ENCODE measurements around the gene PCYT1B. TPM values are rescaled to one million over a fixed set of nuclear protein-coding genes. Genes with fewer than 3 reads are reported as not detected.

The PCYT1B gene
- total and polyA plus RNA-seq, 2 experiments from 2014 or later, result 5.8 to 14.6 TPM

DNA sequence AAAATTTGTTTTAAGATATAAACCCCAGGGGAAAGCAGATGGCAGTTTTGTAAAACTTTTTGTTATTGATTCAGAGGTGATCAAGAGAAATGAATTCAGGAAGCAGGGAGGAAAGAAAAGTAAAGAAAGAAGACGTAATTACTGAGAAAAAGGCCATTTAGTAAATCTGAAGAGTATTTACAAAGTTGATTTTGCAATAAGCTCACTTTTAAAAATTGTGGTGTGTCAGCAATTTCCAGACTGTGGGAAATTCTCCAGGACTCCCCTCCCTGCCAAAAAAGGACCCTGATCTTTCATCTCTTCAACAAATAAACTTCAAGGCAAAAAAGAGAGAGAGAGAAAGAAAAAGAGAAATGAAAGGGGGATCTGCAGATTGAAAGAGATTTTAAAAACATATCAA, 36.6 kb downstream of the PCYT1B start:
- Mint-ChIP-seq H3K27me3 (ENCODE audit: insufficient read depth, low read depth, poor library complexity) (no peaks in the 10 kb centered on the region), H3K4me1 (no peaks in the 10 kb centered on the region)

More for the DNA sequence above, 36.6 kb downstream of the PCYT1B start:
- Histone ChIP-seq H3K4me3 (no peak overlapping the region), H3K36me3 (ENCODE audit: insufficient read depth) (no peaks in the 10 kb centered on the region), H2AFZ (no peak overlapping the region), H3K79me2 (replicated peaks; ENCODE audit: insufficient read depth) (no peaks in the 10 kb centered on the region), H3K9me2 (ENCODE audit: insufficient read depth) (no peaks in the 10 kb centered on the region), H3K4me1 (ENCODE audit: insufficient read depth) (no peaks in the 10 kb centered on the region), H3K27me3 (ENCODE audit: insufficient read depth) (no peaks in the 10 kb centered on the region), H3K27ac (ENCODE audit: low read depth) (no peak overlapping the region), H4K20me1 (replicated peaks; ENCODE audit: insufficient read depth) (no peaks in the 10 kb centered on the region), H3F3A (replicated peaks; ENCODE audit: low read depth) (no peaks in the 10 kb centered on the region), H3K4me2 (no peak overlapping the region)
- DNase-seq (ENCODE audit: low spot score) (no peak), ATAC-seq (no peak)
- no peaks in the 10 kb centered on the region for H3K9me3 Mint-ChIP-seq
- H3K36me3 Mint-ChIP-seq (ENCODE audit: low read depth), result peaks cover 6% of the 10 kb centered on the region; the same call in 2 of the 3 replicates
- H3K27ac Mint-ChIP-seq, result no peak overlapping the region
- no peak overlapping the region for H3K4me3 Mint-ChIP-seq
- TF ChIP-seq, protein P1, sequence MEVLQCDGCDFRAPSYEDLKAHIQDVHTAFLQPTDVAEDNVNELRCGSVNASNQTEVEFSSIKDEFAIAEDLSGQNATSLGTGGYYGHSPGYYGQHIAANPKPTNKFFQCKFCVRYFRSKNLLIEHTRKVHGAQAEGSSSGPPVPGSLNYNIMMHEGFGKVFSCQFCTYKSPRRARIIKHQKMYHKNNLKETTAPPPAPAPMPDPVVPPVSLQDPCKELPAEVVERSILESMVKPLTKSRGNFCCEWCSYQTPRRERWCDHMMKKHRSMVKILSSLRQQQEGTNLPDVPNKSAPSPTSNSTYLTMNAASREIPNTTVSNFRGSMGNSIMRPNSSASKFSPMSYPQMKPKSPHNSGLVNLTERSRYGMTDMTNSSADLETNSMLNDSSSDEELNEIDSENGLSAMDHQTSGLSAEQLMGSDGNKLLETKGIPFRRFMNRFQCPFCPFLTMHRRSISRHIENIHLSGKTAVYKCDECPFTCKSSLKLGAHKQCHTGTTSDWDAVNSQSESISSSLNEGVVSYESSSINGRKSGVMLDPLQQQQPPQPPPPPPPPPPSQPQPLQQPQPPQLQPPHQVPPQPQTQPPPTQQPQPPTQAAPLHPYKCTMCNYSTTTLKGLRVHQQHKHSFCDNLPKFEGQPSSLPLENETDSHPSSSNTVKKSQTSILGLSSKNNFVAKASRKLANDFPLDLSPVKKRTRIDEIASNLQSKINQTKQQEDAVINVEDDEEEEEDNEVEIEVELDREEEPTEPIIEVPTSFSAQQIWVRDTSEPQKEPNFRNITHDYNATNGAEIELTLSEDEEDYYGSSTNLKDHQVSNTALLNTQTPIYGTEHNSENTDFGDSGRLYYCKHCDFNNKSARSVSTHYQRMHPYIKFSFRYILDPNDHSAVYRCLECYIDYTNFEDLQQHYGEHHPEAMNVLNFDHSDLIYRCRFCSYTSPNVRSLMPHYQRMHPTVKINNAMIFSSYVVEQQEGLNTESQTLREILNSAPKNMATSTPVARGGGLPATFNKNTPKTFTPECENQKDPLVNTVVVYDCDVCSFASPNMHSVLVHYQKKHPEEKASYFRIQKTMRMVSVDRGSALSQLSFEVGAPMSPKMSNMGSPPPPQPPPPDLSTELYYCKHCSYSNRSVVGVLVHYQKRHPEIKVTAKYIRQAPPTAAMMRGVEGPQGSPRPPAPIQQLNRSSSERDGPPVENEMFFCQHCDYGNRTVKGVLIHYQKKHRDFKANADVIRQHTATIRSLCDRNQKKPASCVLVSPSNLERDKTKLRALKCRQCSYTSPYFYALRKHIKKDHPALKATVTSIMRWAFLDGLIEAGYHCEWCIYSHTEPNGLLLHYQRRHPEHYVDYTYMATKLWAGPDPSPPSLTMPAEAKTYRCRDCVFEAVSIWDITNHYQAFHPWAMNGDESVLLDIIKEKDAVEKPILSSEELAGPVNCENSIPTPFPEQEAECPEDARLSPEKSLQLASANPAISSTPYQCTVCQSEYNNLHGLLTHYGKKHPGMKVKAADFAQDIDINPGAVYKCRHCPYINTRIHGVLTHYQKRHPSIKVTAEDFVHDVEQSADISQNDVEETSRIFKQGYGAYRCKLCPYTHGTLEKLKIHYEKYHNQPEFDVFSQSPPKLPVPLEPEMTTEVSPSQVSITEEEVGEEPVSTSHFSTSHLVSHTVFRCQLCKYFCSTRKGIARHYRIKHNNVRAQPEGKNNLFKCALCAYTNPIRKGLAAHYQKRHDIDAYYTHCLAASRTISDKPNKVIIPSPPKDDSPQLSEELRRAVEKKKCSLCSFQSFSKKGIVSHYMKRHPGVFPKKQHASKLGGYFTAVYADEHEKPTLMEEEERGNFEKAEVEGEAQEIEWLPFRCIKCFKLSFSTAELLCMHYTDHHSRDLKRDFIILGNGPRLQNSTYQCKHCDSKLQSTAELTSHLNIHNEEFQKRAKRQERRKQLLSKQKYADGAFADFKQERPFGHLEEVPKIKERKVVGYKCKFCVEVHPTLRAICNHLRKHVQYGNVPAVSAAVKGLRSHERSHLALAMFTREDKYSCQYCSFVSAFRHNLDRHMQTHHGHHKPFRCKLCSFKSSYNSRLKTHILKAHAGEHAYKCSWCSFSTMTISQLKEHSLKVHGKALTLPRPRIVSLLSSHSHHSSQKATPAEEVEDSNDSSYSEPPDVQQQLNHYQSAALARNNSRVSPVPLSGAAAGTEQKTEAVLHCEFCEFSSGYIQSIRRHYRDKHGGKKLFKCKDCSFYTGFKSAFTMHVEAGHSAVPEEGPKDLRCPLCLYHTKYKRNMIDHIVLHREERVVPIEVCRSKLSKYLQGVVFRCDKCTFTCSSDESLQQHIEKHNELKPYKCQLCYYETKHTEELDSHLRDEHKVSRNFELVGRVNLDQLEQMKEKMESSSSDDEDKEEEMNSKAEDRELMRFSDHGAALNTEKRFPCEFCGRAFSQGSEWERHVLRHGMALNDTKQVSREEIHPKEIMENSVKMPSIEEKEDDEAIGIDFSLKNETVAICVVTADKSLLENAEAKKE (CRISPR knock-in tag; IDR thresholded peaks at IDR 0.05), result no peak
- TF ChIP-seq CREB1 (CRISPR knock-in tag; IDR thresholded peaks at IDR 0.05; ENCODE audit: low read depth) (no peak), EZH2phosphoT487 (IDR thresholded peaks at IDR 0.05; ENCODE audit: unreplicated experiment) (no peak), STAT1 (IDR thresholded peaks at IDR 0.05; ENCODE audit: unreplicated experiment) (no peak), POLR2AphosphoS5 (IDR thresholded peaks at IDR 0.05; ENCODE audit: low read depth) (no peak), ZNF114 (CRISPR knock-in tag; IDR thresholded peaks at IDR 0.05) (no peak), JUNB (IDR thresholded peaks at IDR 0.05; ENCODE audit: unreplicated experiment) (no peak), EZH2 (IDR thresholded peaks at IDR 0.05; ENCODE audit: low read depth, unreplicated experiment) (no peak)
- TF ChIP-seq, protein P2, sequence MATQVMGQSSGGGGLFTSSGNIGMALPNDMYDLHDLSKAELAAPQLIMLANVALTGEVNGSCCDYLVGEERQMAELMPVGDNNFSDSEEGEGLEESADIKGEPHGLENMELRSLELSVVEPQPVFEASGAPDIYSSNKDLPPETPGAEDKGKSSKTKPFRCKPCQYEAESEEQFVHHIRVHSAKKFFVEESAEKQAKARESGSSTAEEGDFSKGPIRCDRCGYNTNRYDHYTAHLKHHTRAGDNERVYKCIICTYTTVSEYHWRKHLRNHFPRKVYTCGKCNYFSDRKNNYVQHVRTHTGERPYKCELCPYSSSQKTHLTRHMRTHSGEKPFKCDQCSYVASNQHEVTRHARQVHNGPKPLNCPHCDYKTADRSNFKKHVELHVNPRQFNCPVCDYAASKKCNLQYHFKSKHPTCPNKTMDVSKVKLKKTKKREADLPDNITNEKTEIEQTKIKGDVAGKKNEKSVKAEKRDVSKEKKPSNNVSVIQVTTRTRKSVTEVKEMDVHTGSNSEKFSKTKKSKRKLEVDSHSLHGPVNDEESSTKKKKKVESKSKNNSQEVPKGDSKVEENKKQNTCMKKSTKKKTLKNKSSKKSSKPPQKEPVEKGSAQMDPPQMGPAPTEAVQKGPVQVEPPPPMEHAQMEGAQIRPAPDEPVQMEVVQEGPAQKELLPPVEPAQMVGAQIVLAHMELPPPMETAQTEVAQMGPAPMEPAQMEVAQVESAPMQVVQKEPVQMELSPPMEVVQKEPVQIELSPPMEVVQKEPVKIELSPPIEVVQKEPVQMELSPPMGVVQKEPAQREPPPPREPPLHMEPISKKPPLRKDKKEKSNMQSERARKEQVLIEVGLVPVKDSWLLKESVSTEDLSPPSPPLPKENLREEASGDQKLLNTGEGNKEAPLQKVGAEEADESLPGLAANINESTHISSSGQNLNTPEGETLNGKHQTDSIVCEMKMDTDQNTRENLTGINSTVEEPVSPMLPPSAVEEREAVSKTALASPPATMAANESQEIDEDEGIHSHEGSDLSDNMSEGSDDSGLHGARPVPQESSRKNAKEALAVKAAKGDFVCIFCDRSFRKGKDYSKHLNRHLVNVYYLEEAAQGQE (IDR thresholded peaks at IDR 0.05; ENCODE audit: unreplicated experiment), result no peak
- TF ChIP-seq, protein P3, sequence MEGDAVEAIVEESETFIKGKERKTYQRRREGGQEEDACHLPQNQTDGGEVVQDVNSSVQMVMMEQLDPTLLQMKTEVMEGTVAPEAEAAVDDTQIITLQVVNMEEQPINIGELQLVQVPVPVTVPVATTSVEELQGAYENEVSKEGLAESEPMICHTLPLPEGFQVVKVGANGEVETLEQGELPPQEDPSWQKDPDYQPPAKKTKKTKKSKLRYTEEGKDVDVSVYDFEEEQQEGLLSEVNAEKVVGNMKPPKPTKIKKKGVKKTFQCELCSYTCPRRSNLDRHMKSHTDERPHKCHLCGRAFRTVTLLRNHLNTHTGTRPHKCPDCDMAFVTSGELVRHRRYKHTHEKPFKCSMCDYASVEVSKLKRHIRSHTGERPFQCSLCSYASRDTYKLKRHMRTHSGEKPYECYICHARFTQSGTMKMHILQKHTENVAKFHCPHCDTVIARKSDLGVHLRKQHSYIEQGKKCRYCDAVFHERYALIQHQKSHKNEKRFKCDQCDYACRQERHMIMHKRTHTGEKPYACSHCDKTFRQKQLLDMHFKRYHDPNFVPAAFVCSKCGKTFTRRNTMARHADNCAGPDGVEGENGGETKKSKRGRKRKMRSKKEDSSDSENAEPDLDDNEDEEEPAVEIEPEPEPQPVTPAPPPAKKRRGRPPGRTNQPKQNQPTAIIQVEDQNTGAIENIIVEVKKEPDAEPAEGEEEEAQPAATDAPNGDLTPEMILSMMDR (conservative IDR thresholded peaks at IDR 0.05; ENCODE audit: low read depth in 2 of 2), result no peak
- TF ChIP-seq, protein P4, sequence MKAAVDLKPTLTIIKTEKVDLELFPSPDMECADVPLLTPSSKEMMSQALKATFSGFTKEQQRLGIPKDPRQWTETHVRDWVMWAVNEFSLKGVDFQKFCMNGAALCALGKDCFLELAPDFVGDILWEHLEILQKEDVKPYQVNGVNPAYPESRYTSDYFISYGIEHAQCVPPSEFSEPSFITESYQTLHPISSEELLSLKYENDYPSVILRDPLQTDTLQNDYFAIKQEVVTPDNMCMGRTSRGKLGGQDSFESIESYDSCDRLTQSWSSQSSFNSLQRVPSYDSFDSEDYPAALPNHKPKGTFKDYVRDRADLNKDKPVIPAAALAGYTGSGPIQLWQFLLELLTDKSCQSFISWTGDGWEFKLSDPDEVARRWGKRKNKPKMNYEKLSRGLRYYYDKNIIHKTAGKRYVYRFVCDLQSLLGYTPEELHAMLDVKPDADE (IDR thresholded peaks at IDR 0.05), result no peak

Data from GM23338 (cell line).